Osteoblast (primary cell): ENCODE results near the gene SMIM23. TPM values are rescaled to one million over a fixed set of nuclear protein-coding genes. Genes with fewer than 3 reads are reported as not detected.

Source experiments
- DNase-seq: peaks from one replicate; pipeline ENCODE4 v3.0.0; 2011; ENCODE audit warnings: low spot score, mixed read lengths; ENCODE audit not compliant: insufficient read length; ENCODE audit errors: missing footprints
- H2AFZ ChIP-seq: 2 replicates; pipeline ENCODE4 v1.6.0; 2011; ENCODE audit warnings: mild to moderate bottlenecking, low read length
- H3K27ac ChIP-seq: 2 replicates; pipeline ENCODE4 v1.5.1; 2011; ENCODE audit warnings: mild to moderate bottlenecking, low read depth, low read length, moderate library complexity
- H3K27me3 ChIP-seq: 2 replicates; pipeline ENCODE4 v1.6.0; 2012; ENCODE audit warnings: mild to moderate bottlenecking, control low read depth, inconsistent platforms, low read length, moderate library complexity; ENCODE audit not compliant: insufficient read depth
- H3K36me3 ChIP-seq: 2 replicates; pipeline ENCODE4 v1.5.1; 2011; ENCODE audit warnings: mild to moderate bottlenecking, low read length, control low read depth, moderate library complexity; ENCODE audit not compliant: insufficient read depth
- H3K4me1 ChIP-seq: 2 replicates; pipeline ENCODE4 v1.5.1; 2011; ENCODE audit warnings: mild to moderate bottlenecking, low read length, control low read depth, moderate library complexity; ENCODE audit not compliant: insufficient read depth
- H3K4me2 ChIP-seq: 2 replicates; pipeline ENCODE4 v1.6.0; 2011; ENCODE audit warnings: mild to moderate bottlenecking, low read length; ENCODE audit not compliant: insufficient read depth
- H3K4me3 ChIP-seq: fragments of 200-600 bp; sonication (generic); 3 replicates; pipeline ENCODE4 v1.5.1; 2012; ENCODE audit warnings: mild to moderate bottlenecking, low read length, inconsistent platforms; ENCODE audit not compliant: insufficient read depth
- H3K79me2 ChIP-seq: 2 replicates; pipeline ENCODE4 v1.6.0; 2012; ENCODE audit warnings: mild to moderate bottlenecking, low read length, control low read depth, inconsistent platforms; ENCODE audit not compliant: insufficient read depth
- H3K9me3 ChIP-seq: 2 replicates; pipeline ENCODE4 v1.5.1; 2011; ENCODE audit warnings: low read depth, low read length, control low read depth
- H4K20me1 ChIP-seq: 2 replicates; pipeline ENCODE4 v1.6.0; 2012; ENCODE audit warnings: mild to moderate bottlenecking, low read length, control low read depth; ENCODE audit not compliant: insufficient read depth
- CTCF ChIP-seq: IDR thresholded peaks from 2 replicates; pipeline ENCODE4 v1.5.1; 2011; ENCODE audit warnings: mild to moderate bottlenecking, low read depth, low read length, moderate library complexity; ENCODE audit errors: extremely low read depth
- total RNA-seq: library from RNA; depleted of rRNA; stranded (reverse); fragments of >200 nt; gene quantifications from 2 replicates; pipeline ENCODE4 v1.2.3, GENCODE V29; 2012

Gene SMIM23
- total RNA-seq, 1 donor = not detected

DNA sequence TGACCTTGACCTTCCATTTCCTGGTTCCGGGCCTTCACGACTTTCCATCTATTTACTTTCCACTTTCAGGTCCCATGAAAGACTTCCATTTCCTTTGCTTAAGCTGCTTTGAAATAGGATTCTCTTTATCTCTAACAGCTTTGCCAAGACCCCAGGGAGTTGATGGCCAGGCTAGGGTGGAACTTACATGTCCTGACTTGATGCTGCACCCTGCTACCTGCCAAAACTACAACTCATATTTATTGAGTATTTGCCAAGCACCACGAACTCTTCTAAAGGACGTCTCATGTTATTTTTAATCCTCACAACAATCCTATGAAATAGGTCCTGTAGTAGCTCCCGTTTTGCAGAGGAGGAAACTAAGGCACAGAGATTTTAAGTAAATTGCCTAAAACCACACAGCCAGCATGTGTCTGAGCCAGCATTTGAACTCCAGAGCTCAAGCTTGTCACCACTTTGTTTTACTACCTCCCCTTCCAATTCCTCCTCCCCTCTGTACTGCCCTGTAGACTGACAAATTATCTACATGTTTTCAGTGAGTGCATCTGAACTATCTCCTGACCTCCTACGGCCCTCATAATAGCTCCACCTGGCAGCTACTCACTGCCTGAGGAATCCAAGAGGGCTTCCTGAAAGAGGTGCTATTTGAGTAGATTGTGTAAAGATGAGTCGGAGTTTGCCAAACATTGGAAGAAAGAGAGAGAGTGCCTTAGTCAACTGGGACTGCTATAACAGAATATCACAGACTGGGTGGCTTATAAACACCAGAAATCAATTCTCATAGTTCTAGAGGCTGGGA, 38.4 kb upstream of the SMIM23 start:
- Histone ChIP-seq H3K4me3 (no peak overlapping the region), H4K20me1 (no peaks in the 10 kb centered on the region), H3K79me2 (no peaks in the 10 kb centered on the region), H3K9me3 (no peaks in the 10 kb centered on the region), H3K4me1 (peaks cover 7% of the 10 kb centered on the region), H2AFZ (no peak overlapping the region), H3K4me2 (no peak overlapping the region), H3K27ac (no peak overlapping the region), H3K27me3 (peaks cover 3% of the 10 kb centered on the region), H3K36me3 (no peaks in the 10 kb centered on the region)
- no peak for DNase-seq
- no peak for TF ChIP-seq CTCF

DNA sequence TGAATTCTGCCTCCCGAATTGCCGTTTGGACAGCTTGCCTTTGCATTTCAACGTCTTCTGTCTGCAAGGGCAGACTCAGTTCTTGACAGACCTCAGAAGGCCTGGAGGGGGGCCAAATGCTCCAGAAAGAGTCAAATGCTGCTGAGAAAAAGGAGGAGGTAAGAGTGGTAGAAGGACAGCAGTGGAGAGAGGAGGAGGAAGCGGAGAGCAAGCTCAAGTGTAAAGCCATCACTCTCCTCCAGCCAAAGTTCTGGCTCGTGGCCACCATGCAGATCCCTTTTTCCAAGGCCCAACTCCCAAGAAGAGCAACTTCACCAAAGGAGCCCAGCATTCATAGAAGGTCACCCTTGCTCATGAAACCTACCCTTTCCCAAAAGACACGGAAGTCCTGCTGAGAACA, 36.9 kb upstream of the SMIM23 start:
- H3K27ac ChIP-seq = no peak overlapping the region
- H3K4me1 ChIP-seq = peaks cover 7% of the 10 kb centered on the region
- no peak overlapping the region for H3K4me3 ChIP-seq
- H3K27me3 ChIP-seq = peaks cover 3% of the 10 kb centered on the region
- H3K9me3 ChIP-seq = no peaks in the 10 kb centered on the region
- H2AFZ ChIP-seq = no peak overlapping the region
- no peaks in the 10 kb centered on the region for H3K36me3 ChIP-seq
- no peaks in the 10 kb centered on the region for H3K79me2 ChIP-seq
- H4K20me1 ChIP-seq = no peaks in the 10 kb centered on the region
- DNase-seq = no peak
- H3K4me2 ChIP-seq = no peak overlapping the region
- no peak for TF ChIP-seq CTCF

- no peak for DNase-seq
- peaks cover 3% of the 10 kb centered on the region for H3K27me3 ChIP-seq
- no peak overlapping the region for H3K4me2 ChIP-seq
- H2AFZ ChIP-seq = no peak overlapping the region
- no peak for TF ChIP-seq CTCF
- H3K79me2 ChIP-seq = no peaks in the 10 kb centered on the region
- H3K4me1 ChIP-seq = peaks cover 7% of the 10 kb centered on the region
- H3K27ac ChIP-seq = no peak overlapping the region
- H4K20me1 ChIP-seq = no peaks in the 10 kb centered on the region
- no peaks in the 10 kb centered on the region for H3K9me3 ChIP-seq
- H3K36me3 ChIP-seq = no peaks in the 10 kb centered on the region
- H3K4me3 ChIP-seq = no peak overlapping the region
Measured at GRCh38 chr5:171749365-171749764, 36.3 kb upstream of the SMIM23 start.

- H3K9me3 ChIP-seq = no peaks in the 10 kb centered on the region
- H3K27me3 ChIP-seq = peaks cover under 1% of the 10 kb centered on the region
- peak; percentile 81 for DNase-seq
- no peak overlapping the region for H2AFZ ChIP-seq
- H3K4me2 ChIP-seq = no peak overlapping the region
- no peak overlapping the region for H3K27ac ChIP-seq
- no peaks in the 10 kb centered on the region for H3K36me3 ChIP-seq
- peaks cover 7% of the 10 kb centered on the region for H3K4me1 ChIP-seq
- no peak overlapping the region for H3K4me3 ChIP-seq
- no peaks in the 10 kb centered on the region for H3K79me2 ChIP-seq
- TF ChIP-seq CTCF = no peak
- H4K20me1 ChIP-seq = no peaks in the 10 kb centered on the region
Measured at GRCh38 chr5:171750311-171750788, 35.3 kb upstream of the SMIM23 start.
